Hepatocyte (in vitro differentiated cells): Measurements from ENCODE around the gene LRRC10.

Experiments
- EZH2 ChIP-seq: fragments of 200-600 bp; sonication (generic); IDR thresholded peaks from 2 replicates; pipeline ENCODE4 v1.6.1; 2016; ENCODE audit warnings: antibody characterized with exemption, mild to moderate bottlenecking, borderline replicate concordance
- EZH2phosphoT487 ChIP-seq: fragments of 200-600 bp; sonication (generic); IDR thresholded peaks from one replicate; pipeline ENCODE4 v1.6.1; 2018; ENCODE audit warnings: antibody characterized with exemption, mild to moderate bottlenecking, low read depth, moderate library complexity; ENCODE audit not compliant: unreplicated experiment, severe bottlenecking
- TF ChIP-seq, protein P1 (sequence below): fragments of 200-600 bp; sonication (generic); IDR thresholded peaks from 2 replicates; pipeline ENCODE4 v1.5.1; 2016; ENCODE audit warnings: antibody characterized with exemption, mild to moderate bottlenecking; ENCODE audit not compliant: poor library complexity

- TF ChIP-seq, protein P1, sequence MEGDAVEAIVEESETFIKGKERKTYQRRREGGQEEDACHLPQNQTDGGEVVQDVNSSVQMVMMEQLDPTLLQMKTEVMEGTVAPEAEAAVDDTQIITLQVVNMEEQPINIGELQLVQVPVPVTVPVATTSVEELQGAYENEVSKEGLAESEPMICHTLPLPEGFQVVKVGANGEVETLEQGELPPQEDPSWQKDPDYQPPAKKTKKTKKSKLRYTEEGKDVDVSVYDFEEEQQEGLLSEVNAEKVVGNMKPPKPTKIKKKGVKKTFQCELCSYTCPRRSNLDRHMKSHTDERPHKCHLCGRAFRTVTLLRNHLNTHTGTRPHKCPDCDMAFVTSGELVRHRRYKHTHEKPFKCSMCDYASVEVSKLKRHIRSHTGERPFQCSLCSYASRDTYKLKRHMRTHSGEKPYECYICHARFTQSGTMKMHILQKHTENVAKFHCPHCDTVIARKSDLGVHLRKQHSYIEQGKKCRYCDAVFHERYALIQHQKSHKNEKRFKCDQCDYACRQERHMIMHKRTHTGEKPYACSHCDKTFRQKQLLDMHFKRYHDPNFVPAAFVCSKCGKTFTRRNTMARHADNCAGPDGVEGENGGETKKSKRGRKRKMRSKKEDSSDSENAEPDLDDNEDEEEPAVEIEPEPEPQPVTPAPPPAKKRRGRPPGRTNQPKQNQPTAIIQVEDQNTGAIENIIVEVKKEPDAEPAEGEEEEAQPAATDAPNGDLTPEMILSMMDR, result no peak
- TF ChIP-seq EZH2phosphoT487 (no peak), EZH2 (no peak)
Observed at GRCh38 chr12:69589082-69589481, 21.6 kb downstream of the LRRC10 start.
